CD8-positive, alpha-beta memory T cell (primary cell): ENCODE results near the gene PATZ1. TPM values are rescaled to one million over a fixed set of nuclear protein-coding genes. Genes with fewer than 3 reads are reported as not detected.

ENCODE experiments used
- CTCF ChIA-PET: fragments of 350-600 bp; sonication (Branson Sonifier 250); formaldehyde crosslinking; loops from one replicate; lab custom pipeline; 2021; ENCODE audit warnings: antibody characterized with exemption; lab: Charles Lee
- POLR2A ChIA-PET: fragments of 350-600 bp; sonication (Branson Sonifier 250); formaldehyde crosslinking; loops from one replicate; lab custom pipeline; 2021; ENCODE audit warnings: antibody characterized with exemption; lab: Charles Lee
- DNase-seq, 5 donors: peaks; one replicate each; pipeline versions ENCODE4 v3.0.0 to v3.0.0-alpha.2; 2020 to 2022; ENCODE audit warnings: mixed read lengths in 1 of 5
- H3K27ac ChIP-seq: one replicate; pipeline ENCODE4 v1.7.0; 2013; ENCODE audit warnings: low read depth, mild to moderate bottlenecking, low read length, moderate library complexity
- H3K27me3 ChIP-seq: 2 replicates; pipeline ENCODE4 v1.7.0; 2013; ENCODE audit warnings: low read length, mild to moderate bottlenecking; ENCODE audit not compliant: insufficient read depth, poor library complexity, severe bottlenecking
- H3K36me3 ChIP-seq: 2 replicates; pipeline ENCODE4 v1.7.0; 2013; ENCODE audit warnings: mild to moderate bottlenecking, low read length, moderate library complexity; ENCODE audit not compliant: insufficient read depth
- H3K4me1 ChIP-seq: 2 replicates; pipeline ENCODE4 v1.7.0; 2013; ENCODE audit warnings: mild to moderate bottlenecking, low read length, moderate library complexity; ENCODE audit not compliant: insufficient read depth
- H3K4me3 ChIP-seq: 2 replicates; pipeline ENCODE4 v1.7.0; 2013; ENCODE audit warnings: mild to moderate bottlenecking, low read length
- H3K9me3 ChIP-seq: 2 replicates; pipeline ENCODE4 v1.7.0; 2013; ENCODE audit warnings: mild to moderate bottlenecking, low read length
- H3K27ac Mint-ChIP-seq, 8 donors: one replicate each; pipeline ENCODE4 v1.8.0; 2020 to 2021; ENCODE audit warnings: mixed read lengths in 8 of 8, mild to moderate bottlenecking in 6 of 8, inconsistent platforms in 3 of 8, moderate library complexity in 3 of 8
- H3K27me3 Mint-ChIP-seq, 2 donors: one replicate each; pipeline ENCODE4 v1.8.0; 2020 to 2021; ENCODE audit warnings: mixed read lengths in 2 of 2, mild to moderate bottlenecking in 1 of 2, moderate library complexity in 1 of 2
- H3K36me3 Mint-ChIP-seq, 3 donors: one replicate each; pipeline ENCODE4 v1.8.0; 2020 to 2021; ENCODE audit warnings: mixed read lengths in 3 of 3, inconsistent platforms in 1 of 3, mild to moderate bottlenecking in 1 of 3
- H3K4me1 Mint-ChIP-seq, 3 donors: one replicate each; pipeline ENCODE4 v1.8.0; 2020 to 2021; ENCODE audit warnings: mixed read lengths in 3 of 3, inconsistent platforms in 1 of 3, mild to moderate bottlenecking in 1 of 3
- H3K4me3 Mint-ChIP-seq, 7 donors: one replicate each; pipeline ENCODE4 v1.8.0; 2020 to 2021; ENCODE audit warnings: mixed read lengths in 7 of 7, mild to moderate bottlenecking in 6 of 7, moderate library complexity in 4 of 7, inconsistent platforms in 2 of 7
- H3K9me3 Mint-ChIP-seq, 5 donors: one replicate each; pipeline ENCODE4 v1.8.0; 2020 to 2022; ENCODE audit warnings: mixed read lengths in 5 of 5, mild to moderate bottlenecking in 3 of 5, moderate library complexity in 2 of 5, inconsistent platforms in 1 of 5
- polyA plus RNA-seq: library from polyadenylated mRNA; unstranded; fragments of 300-500 nt; fragmentation: Illumina TruSeq; gene quantifications from one replicate; pipeline ENCODE4 v1.2.3, GENCODE V29; 2021
- total RNA-seq, 2 experiments: library from RNA; stranded (reverse); gene quantifications; one replicate each; pipeline ENCODE4 v1.2.3, GENCODE V29; 2021

The PATZ1 gene
- total and polyA plus RNA-seq, 3 experiments from 2014 or later: 18.1 to 35.6 (median 32.4) TPM

GRCh38 chr22:31278151-31278621, 68.0 kb downstream of the PATZ1 start:
- peaks cover 34% of the 10 kb centered on the region for H3K36me3 ChIP-seq
- CTCF ChIA-PET: interaction anchor here (0.8 to 4.6 kb wide), 6 partner anchors 8 to 66 kb away, joined by 3 to 39 read pairs (median 5); partner anchors contain the start of genes LIMK2 and PIK3IP1
- Mint-ChIP-seq H3K27ac (peak overlapping the region; percentile 86 to 99 (median 96)), H3K4me1 (peaks cover 67 to 80% (median 77%) of the 10 kb centered on the region in 3 donors), H3K4me3 (peak overlapping the region in 6 of 7 donors; percentile 32 to 78 (median 60)), H3K27me3 (peaks cover 0 to 3% of the 10 kb centered on the region in 2 donors), H3K36me3 (peaks cover 6 to 82% (median 18%) of the 10 kb centered on the region in 3 donors), H3K9me3 (no peaks in the 10 kb centered on the region)
- H3K27me3 ChIP-seq: no peaks in the 10 kb centered on the region
- peak overlapping the region; percentile 13 for H3K4me3 ChIP-seq
- peak overlapping the region; percentile 35 for H3K27ac ChIP-seq
- POLR2A ChIA-PET: interaction anchor here (0.5 to 7.7 kb wide), 3 partner anchors 8 to 225 kb away, joined by 5 to 146 read pairs (median 5); partner anchors contain the start of gene PIK3IP1
- peaks cover 84% of the 10 kb centered on the region for H3K4me1 ChIP-seq
- no peaks in the 10 kb centered on the region for H3K9me3 ChIP-seq
- DNase-seq: peak in 1 of 5 donors; percentile 47

GRCh38 chr22:31277741-31278140, 68.4 kb downstream of the PATZ1 start:
- H3K36me3 ChIP-seq: peaks cover 30% of the 10 kb centered on the region
- peaks cover 84% of the 10 kb centered on the region for H3K4me1 ChIP-seq
- CTCF ChIA-PET: interaction anchor here (0.7 to 1.2 kb wide), 3 partner anchors 8 to 65 kb away, joined by 3 to 6 read pairs (median 4); no protein-coding TSS in a partner anchor

GRCh38 chr22:31276426-31277167, 69.5 kb downstream of the PATZ1 start:
- no peak for DNase-seq
- H3K27me3 ChIP-seq: no peaks in the 10 kb centered on the region
- Mint-ChIP-seq H3K36me3 (peaks cover 0 to 73% (median 14%) of the 10 kb centered on the region in 3 donors), H3K4me1 (peaks cover 63 to 77% (median 74%) of the 10 kb centered on the region in 3 donors), H3K4me3 (no peak overlapping the region), H3K9me3 (no peaks in the 10 kb centered on the region), H3K27ac (peak overlapping the region in 5 of 8 donors; percentile 57 to 98 (median 72)), H3K27me3 (no peaks in the 10 kb centered on the region)
- no peak overlapping the region for H3K4me3 ChIP-seq
- no peak overlapping the region for H3K27ac ChIP-seq
- POLR2A ChIA-PET: interaction anchor here (2.0 to 7.7 kb wide), 2 partner anchors 10 to 15 kb away, joined by 5 to 146 read pairs; partner anchors contain the start of gene PIK3IP1
- CTCF ChIA-PET: no interaction called here
- H3K36me3 ChIP-seq: peaks cover 18% of the 10 kb centered on the region
- H3K9me3 ChIP-seq: no peaks in the 10 kb centered on the region
- peaks cover 77% of the 10 kb centered on the region for H3K4me1 ChIP-seq

More at GRCh38 chr22:31277741-31278140, 68.4 kb downstream of the PATZ1 start:
- Mint-ChIP-seq H3K27ac (peak overlapping the region; percentile 43 to 99 (median 94)), H3K9me3 (no peaks in the 10 kb centered on the region), H3K4me3 (peak overlapping the region in 6 of 7 donors; percentile 11 to 78 (median 51)), H3K36me3 (peaks cover 5 to 82% (median 14%) of the 10 kb centered on the region in 3 donors), H3K27me3 (peaks cover 0 to 3% of the 10 kb centered on the region in 2 donors), H3K4me1 (peaks cover 66 to 81% (median 77%) of the 10 kb centered on the region in 3 donors)
- Histone ChIP-seq H3K27me3 (no peaks in the 10 kb centered on the region), H3K27ac (no peak overlapping the region), H3K9me3 (no peaks in the 10 kb centered on the region), H3K4me3 (no peak overlapping the region)
- POLR2A ChIA-PET: interaction anchor here (2.0 to 7.7 kb wide), 2 partner anchors 9 to 14 kb away, joined by 5 to 146 read pairs; partner anchors contain the start of gene PIK3IP1
- DNase-seq: no peak

Other genes with a start within 250 kb of the PATZ1 start
- gene SELENOM, start 238.8 kb downstream of the PATZ1 start, total RNA-seq: 10 to 100 TPM; 14.6 to 15.4 TPM
- gene SELENOM, start 238.8 kb downstream of the PATZ1 start, polyA plus RNA-seq: 138 TPM
- under 1 TPM in 1 of 2 experiments, not detected in 1; 0.22 TPM for gene INPP5J, start 223.4 kb downstream of the PATZ1 start, total RNA-seq
- not detected for gene INPP5J, start 223.4 kb downstream of the PATZ1 start, polyA plus RNA-seq
- not detected for gene PLA2G3, start 205.8 kb downstream of the PATZ1 start, total RNA-seq
- not detected for gene PLA2G3, start 205.8 kb downstream of the PATZ1 start, polyA plus RNA-seq
- gene RNF185, start 186.2 kb downstream of the PATZ1 start, total RNA-seq: 10 to 100 TPM; 28.1 to 30.5 TPM
- 23.7 TPM for gene RNF185, start 186.2 kb downstream of the PATZ1 start, polyA plus RNA-seq
- 10 to 100 TPM; 25.1 to 27.7 TPM for gene LIMK2, start 134.0 kb downstream of the PATZ1 start, total RNA-seq
- 19.0 TPM for gene LIMK2, start 134.0 kb downstream of the PATZ1 start, polyA plus RNA-seq
- 10 to 100 TPM; 32.2 to 35.3 TPM for gene PIK3IP1, start 53.9 kb downstream of the PATZ1 start, total RNA-seq
- 350 TPM for gene PIK3IP1, start 53.9 kb downstream of the PATZ1 start, polyA plus RNA-seq
- gene DRG1, start 53.3 kb upstream of the PATZ1 start, total RNA-seq: 100 to 1,000 TPM; 115 to 117 TPM
- gene DRG1, start 53.3 kb upstream of the PATZ1 start, polyA plus RNA-seq: 70.1 TPM
- 10 to 100 TPM; 52.1 to 53.5 TPM for gene EIF4ENIF1, start 143.5 kb upstream of the PATZ1 start, total RNA-seq
- 14.0 TPM for gene EIF4ENIF1, start 143.5 kb upstream of the PATZ1 start, polyA plus RNA-seq
- 100 to 1,000 TPM; 119 to 129 TPM for gene SFI1, start 150.2 kb upstream of the PATZ1 start, total RNA-seq
- gene SFI1, start 150.2 kb upstream of the PATZ1 start, polyA plus RNA-seq: 34.8 TPM